ENCODE results near the gene HNRNPA0.
A peak's percentile ranks its signal among the peaks of the same experiment; 100 is the strongest.

- peak in 3 of 4 experiments; percentile 30 to 58 (median 57) for TF ChIP-seq CTCF (IDR thresholded peaks at IDR 0.05)
- TF ChIP-seq POLR2A (IDR thresholded peaks at IDR 0.05): no peak
Observed at GRCh38 chr5:137743031-137743640, 11.0 kb downstream of the HNRNPA0 start.
